Activated T-cell treated with anti-CD3 and anti-CD28 coated beads for 24 hours (primary cell): ENCODE measurements around the gene FABP2.
"Not testable (repeated sequence)": the region's sequence is repeated elsewhere in the genome, so short reads cannot be mapped to it uniquely, and the experiment has no call there.

Source experiments
- DNase-seq: peaks from one replicate; pipeline ENCODE4 v3.0.0-alpha.2; 2020; ENCODE audit warnings: low read depth

FABP2 gene

DNA sequence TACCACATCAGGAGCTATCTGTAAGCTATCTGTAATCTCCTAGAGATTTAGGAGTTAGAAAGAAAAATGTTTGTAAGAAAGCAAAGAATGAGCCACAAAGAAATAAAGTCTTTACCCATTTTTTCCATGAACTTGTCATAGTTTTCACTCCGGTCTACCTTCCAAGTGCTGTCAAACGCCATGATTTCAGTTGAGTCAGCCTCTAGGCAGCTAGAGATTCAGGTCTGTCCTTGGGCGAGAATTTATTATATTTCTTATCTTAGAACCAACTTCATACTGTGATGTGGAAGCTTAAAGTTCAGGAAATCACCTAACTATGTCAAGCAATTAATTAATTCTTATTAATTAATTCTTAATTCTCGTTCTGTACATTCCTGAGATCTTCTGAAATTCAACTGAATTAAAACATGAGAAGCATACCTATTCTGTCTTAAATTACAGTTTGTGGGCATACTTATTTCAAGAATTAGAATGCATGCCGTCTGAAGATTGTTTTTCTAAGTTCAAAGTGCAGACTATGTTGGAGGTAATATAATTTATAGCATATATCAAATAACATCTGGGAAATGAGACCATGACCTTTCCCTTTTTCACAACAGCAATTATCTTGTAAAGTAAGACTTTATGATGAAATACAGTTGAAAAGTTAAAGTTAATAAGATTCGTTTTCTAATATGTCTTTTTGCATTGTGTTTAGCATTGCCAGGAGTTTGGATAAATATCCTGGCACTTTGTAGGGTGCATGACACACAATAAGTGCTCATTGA lies at the start of gene FABP2:
Gene FABP2 (minus strand): TSS at position 218 of the 767 bp plus-strand sequence. CDS start 36 bp downstream, at position 182.
- DNase-seq = no peak

- DNase-seq = not testable (repeated sequence)
Measured at GRCh38 chr4:119370951-119371683, 49.2 kb upstream of the FABP2 start.

GRCh38 chr4:119370392-119370791 lies 48.5 kb upstream of the FABP2 start:
- peak; percentile 40 for DNase-seq

DNA sequence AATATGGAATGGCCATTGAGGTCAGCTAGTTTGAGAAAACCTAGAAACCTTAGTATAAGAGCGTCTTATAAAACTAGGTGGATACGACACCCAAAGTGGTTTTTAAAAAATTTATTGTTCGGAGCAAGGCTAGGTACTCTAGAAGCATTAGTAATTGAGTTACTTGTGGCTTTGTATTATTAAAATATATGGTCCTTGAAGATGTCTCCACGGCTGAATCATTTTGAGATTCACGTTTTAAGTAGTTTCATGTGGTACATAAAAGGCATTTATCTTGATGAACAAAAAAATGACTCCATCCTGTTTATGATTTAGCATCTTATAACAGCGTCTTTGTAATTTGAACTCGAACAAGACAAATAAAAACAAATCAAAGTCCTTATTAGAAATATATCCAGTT lies 44.9 kb upstream of the FABP2 start:
- not testable (repeated sequence) for DNase-seq

DNA sequence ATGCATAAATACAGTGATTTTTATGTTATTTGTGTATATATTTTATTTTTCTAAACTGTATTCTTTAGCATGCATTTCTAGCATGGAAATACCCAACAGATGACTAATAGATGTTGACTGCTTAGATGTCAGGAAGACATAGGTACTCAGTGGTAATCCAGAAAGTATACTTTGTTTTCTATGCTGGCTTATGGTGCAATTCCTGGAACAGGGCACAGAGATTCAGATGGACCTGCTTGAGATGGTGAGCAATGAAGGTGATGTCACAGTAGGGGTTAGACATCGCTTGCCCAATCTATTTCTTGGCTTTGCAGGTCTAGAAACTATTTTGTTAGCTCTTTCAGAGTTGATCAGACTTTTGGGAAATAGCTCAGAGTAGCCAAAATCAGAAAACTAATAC lies 42.3 kb upstream of the FABP2 start:
- not testable (repeated sequence) for DNase-seq

- DNase-seq = not testable (repeated sequence)
Measured at GRCh38 chr4:119363372-119363771, 41.4 kb upstream of the FABP2 start.

- not testable (repeated sequence) for DNase-seq
Measured at GRCh38 chr4:119362413-119362812, 40.5 kb upstream of the FABP2 start.

DNA sequence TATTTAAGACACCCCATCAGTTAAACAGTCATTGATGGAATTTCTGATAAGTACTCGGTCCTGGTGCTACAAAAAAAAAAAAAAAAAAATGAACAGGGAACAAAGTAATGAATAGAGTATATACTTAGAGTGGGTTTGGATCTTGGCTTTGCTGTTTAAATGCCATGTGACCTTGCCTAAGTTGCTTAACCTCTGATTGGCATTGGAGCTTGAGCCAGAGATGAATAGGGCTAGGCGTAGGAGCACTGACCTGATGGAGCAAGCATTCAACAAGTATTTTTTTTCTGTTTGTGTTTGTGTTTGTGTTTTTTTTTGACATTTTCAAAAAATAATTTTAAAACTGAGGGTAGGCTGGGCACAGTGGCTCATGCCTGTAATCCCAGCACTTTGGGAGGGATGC lies 37.9 kb upstream of the FABP2 start:
- DNase-seq = not testable (repeated sequence)

DNA sequence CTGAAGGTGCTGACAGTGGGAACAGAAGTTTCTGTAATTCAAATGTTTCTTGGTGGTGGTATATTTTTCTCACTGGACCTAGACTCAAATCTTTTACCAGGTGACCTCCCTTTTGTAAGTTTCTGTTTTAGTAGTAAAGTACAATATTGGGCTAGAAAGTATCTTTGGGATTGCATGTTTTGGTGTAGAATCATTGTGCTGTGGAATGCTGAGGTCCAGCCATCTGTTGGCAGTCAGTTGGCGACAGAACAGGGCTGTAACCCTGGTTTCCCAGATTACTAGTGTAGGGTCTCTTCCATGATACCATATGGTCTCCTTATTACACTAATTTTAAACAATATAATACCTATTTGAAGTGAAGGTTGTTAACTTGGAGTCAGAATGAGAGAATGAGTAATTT lies 34.9 kb upstream of the FABP2 start:
- DNase-seq = not testable (repeated sequence)

DNA sequence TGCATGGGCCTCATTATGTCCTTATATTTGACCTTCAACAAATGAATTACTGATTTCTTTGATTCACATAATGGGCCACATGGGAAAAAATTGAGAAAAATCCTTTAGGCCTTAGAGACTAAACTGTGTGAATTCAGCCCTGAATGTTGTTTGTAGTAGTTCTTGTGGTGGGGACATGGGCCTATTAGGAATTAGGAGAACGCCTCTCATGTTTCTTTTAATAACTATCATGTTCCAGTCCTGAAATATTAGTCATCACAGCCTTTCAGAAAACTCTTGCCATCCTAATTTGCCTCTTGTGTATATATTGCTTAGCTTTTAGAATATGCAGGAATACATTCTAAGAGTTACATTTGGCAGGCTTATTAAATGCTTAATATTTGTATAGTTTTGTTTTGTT lies 34.1 kb upstream of the FABP2 start:
- DNase-seq = not testable (repeated sequence)

DNA sequence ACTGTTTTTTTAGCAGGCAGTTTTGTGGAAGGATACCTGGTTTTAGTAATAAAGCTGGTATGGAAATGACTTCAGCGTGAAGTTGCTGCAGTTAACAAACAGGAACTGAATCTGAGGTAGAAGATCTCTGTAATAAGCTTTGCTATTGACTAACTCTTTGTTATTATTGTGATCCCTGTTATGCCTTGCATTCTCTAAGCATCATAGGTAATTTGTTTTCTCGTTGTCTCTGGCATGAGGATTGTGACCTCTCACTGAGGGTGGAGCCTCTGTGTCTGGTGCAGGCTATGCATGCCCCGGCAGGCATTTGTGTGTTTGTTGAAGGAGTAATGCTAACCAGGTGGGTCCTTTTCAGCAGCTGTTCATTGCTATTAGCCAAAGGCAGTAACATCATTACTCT lies 31.4 kb upstream of the FABP2 start:
- not testable (repeated sequence) for DNase-seq

- DNase-seq = not testable (repeated sequence)
Measured at GRCh38 chr4:119348169-119348568, 26.2 kb upstream of the FABP2 start.

DNA sequence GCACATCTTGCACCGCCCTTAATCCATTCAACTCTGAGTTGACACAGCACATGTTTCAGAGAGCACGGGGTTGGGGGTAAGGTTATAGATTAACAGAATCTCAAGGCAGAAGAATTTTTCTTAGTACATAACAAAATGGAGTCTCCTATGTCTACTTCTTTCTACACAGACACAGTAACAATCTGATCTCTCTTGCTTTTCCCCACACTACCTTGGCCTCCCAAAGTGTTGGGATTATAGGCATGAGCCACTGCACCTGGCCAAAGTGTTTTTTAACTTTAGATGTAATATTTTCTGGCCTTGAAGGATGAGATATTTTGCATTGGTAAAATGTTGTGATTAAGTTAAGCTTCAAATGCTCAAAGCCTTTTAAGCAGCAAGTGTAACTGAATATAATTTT lies 21.4 kb upstream of the FABP2 start:
- DNase-seq = not testable (repeated sequence)

DNA sequence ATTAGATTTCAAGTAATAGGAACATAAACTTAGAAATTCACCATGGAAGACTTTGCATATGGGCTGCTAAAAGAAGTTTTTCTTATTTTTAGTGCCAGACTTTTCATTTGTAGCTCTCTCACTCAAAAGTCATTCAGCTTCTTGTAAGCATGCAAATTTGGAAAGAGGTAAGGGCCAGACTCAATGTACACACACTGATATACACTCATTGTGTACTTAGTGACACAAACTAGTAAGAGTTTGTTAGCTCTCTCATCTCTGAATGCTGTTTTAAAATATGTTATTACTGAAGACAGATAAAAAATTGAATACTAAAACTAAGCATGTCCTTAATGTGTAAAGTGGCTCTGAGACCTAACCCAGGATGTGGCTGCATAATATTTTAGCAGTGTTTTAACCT lies 18.0 kb upstream of the FABP2 start:
- not testable (repeated sequence) for DNase-seq

- no peak for DNase-seq
Measured at GRCh38 chr4:119337010-119337409, 15.1 kb upstream of the FABP2 start.

GRCh38 chr4:119336332-119336979 lies 14.5 kb upstream of the FABP2 start:
- not testable (repeated sequence) for DNase-seq

- no peak for DNase-seq
Measured at GRCh38 chr4:119329835-119330620, 8.1 kb upstream of the FABP2 start.

- no peak for DNase-seq
Measured at GRCh38 chr4:119328695-119329094, 6.8 kb upstream of the FABP2 start.

DNA sequence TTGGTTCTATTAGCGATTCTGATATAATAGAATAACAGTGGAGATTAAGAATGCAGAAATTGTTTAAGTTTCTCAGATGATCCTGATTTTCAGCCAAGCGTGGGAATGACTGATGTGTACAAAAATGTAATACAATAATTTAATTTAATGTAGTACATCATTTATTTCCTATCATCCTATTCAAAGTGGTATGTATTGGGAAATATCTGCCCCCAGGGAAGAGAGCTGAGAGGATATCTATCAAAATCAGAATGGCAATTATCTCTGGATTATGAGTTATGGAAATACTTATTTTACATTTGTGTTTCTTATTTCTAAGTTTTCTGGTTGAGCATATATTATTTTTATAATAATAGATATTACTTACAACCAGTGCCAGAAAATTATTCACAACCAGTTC lies 3.9 kb downstream of the FABP2 start:
- DNase-seq = no peak

GRCh38 chr4:119315036-119315435 lies 6.9 kb downstream of the FABP2 start:
- no peak for DNase-seq

GRCh38 chr4:119314356-119314755 lies 7.6 kb downstream of the FABP2 start:
- DNase-seq = no peak

- no peak for DNase-seq
Measured at GRCh38 chr4:119313237-119313636, 8.7 kb downstream of the FABP2 start.
